Trophoblast cell (in vitro differentiated cells and primary cell): Measurements from ENCODE around the gene FSD2. TPM values are rescaled to one million over a fixed set of nuclear protein-coding genes. Genes with fewer than 3 reads are reported as not detected.

ENCODE experiments used
- DNase-seq, 2 donors: peaks; one replicate each; pipeline ENCODE4 v3.0.0-alpha.2; 2016
- H2AFZ ChIP-seq: 2 replicates; pipeline ENCODE4 v1.6.1; 2013; ENCODE audit warnings: low read length, moderate library complexity, mild to moderate bottlenecking; ENCODE audit not compliant: insufficient read depth, poor library complexity
- H2AK5ac ChIP-seq: 2 replicates; pipeline ENCODE4 v1.6.1; 2013; ENCODE audit warnings: mild to moderate bottlenecking, low read length
- H2BK120ac ChIP-seq: 2 replicates; pipeline ENCODE4 v1.6.1; 2013; ENCODE audit warnings: low read length, mild to moderate bottlenecking, moderate library complexity; ENCODE audit not compliant: insufficient read depth, poor library complexity
- H2BK12ac ChIP-seq: 2 replicates; pipeline ENCODE4 v1.6.1; 2013; ENCODE audit warnings: mild to moderate bottlenecking, low read length, moderate library complexity
- H2BK5ac ChIP-seq: 2 replicates; pipeline ENCODE4 v1.6.1; 2013; ENCODE audit warnings: low read length, low read depth, moderate library complexity, mild to moderate bottlenecking; ENCODE audit not compliant: poor library complexity
- H3K14ac ChIP-seq: 2 replicates; pipeline ENCODE4 v1.6.1; 2013; ENCODE audit warnings: mild to moderate bottlenecking, low read length
- H3K18ac ChIP-seq: 2 replicates; pipeline ENCODE4 v1.6.1; 2013; ENCODE audit warnings: mild to moderate bottlenecking, low read length
- H3K23ac ChIP-seq: 2 replicates; pipeline ENCODE4 v1.6.1; 2013; ENCODE audit warnings: low read length
- H3K27ac ChIP-seq: 2 replicates; pipeline ENCODE4 v1.5.1; 2013; ENCODE audit warnings: low read depth, mild to moderate bottlenecking, inconsistent platforms, low read length, moderate library complexity
- H3K27me3 ChIP-seq: 2 replicates; pipeline ENCODE4 v1.6.1; 2013; ENCODE audit warnings: inconsistent platforms, mild to moderate bottlenecking, low read length, moderate library complexity; ENCODE audit not compliant: insufficient read depth
- H3K36me3 ChIP-seq, 2 experiments: 1 replicate in 1 of 2; 2 replicates in 1 of 2; pipeline ENCODE4 v1.6.1; 2013; ENCODE audit warnings: low read length in 2 of 2, mild to moderate bottlenecking in 2 of 2, moderate library complexity in 1 of 2; ENCODE audit not compliant: insufficient read depth in 2 of 2, control insufficient read depth in 1 of 2
- H3K4ac ChIP-seq: 2 replicates; pipeline ENCODE4 v1.6.1; 2013; ENCODE audit warnings: low read depth, mild to moderate bottlenecking, low read length, moderate library complexity
- H3K4me1 ChIP-seq, 2 experiments: 1 replicate in 1 of 2; 2 replicates in 1 of 2; pipeline ENCODE4 v1.6.1; 2013; ENCODE audit warnings: low read length in 2 of 2, mild to moderate bottlenecking in 2 of 2, moderate library complexity in 1 of 2; ENCODE audit not compliant: insufficient read depth in 2 of 2, control insufficient read depth in 1 of 2
- H3K4me2 ChIP-seq: 2 replicates; pipeline ENCODE4 v1.6.1; 2013; ENCODE audit warnings: inconsistent platforms, mild to moderate bottlenecking, low read length, moderate library complexity
- H3K4me3 ChIP-seq: 2 replicates; pipeline ENCODE4 v1.5.1; 2013; ENCODE audit warnings: mild to moderate bottlenecking, low read depth, low read length, inconsistent platforms
- H3K79me1 ChIP-seq: one replicate; pipeline ENCODE4 v1.6.1; 2013; ENCODE audit warnings: low read length
- H3K79me2 ChIP-seq: 2 replicates; pipeline ENCODE4 v1.6.1; 2013; ENCODE audit warnings: low read length, mild to moderate bottlenecking; ENCODE audit not compliant: control insufficient read depth, insufficient read depth, poor library complexity
- H3K9ac ChIP-seq: 2 replicates; pipeline ENCODE4 v1.6.1; 2013; ENCODE audit warnings: mild to moderate bottlenecking, low read length
- H3K9me3 ChIP-seq: 2 replicates; pipeline ENCODE4 v1.6.1; 2013; ENCODE audit warnings: low read depth, mild to moderate bottlenecking, control low read depth, inconsistent platforms, low read length; ENCODE audit not compliant: insufficient read depth
- H4K12ac ChIP-seq: 2 replicates; pipeline ENCODE4 v1.6.1; 2013; ENCODE audit warnings: low read depth, mild to moderate bottlenecking, low read length, moderate library complexity
- H4K8ac ChIP-seq: 2 replicates; pipeline ENCODE4 v1.6.1; 2013; ENCODE audit warnings: low read depth, mild to moderate bottlenecking, low read length, moderate library complexity
- H4K91ac ChIP-seq: one replicate; pipeline ENCODE4 v1.6.1; 2013; ENCODE audit warnings: low read depth, mild to moderate bottlenecking, low read length, moderate library complexity
- WGBS: extraction: QIAGEN DNeasy Blood & Tissue Kit; methylation state at CpG from one replicate; pipeline ENCODE4 v1.1.7; 2013; ENCODE audit warnings: missing lambda C conversion rate; ENCODE audit not compliant: insufficient read length, insufficient coverage; ENCODE audit errors: extremely low coverage; 5-methylcytosine and 5-hydroxymethylcytosine counted together
- polyA plus RNA-seq: library from polyadenylated mRNA; stranded (reverse); fragments of 200-250 nt; gene quantifications from 2 replicates; pipeline ENCODE4 v1.2.3, GENCODE V29; 2013

FSD2 gene, protein sequence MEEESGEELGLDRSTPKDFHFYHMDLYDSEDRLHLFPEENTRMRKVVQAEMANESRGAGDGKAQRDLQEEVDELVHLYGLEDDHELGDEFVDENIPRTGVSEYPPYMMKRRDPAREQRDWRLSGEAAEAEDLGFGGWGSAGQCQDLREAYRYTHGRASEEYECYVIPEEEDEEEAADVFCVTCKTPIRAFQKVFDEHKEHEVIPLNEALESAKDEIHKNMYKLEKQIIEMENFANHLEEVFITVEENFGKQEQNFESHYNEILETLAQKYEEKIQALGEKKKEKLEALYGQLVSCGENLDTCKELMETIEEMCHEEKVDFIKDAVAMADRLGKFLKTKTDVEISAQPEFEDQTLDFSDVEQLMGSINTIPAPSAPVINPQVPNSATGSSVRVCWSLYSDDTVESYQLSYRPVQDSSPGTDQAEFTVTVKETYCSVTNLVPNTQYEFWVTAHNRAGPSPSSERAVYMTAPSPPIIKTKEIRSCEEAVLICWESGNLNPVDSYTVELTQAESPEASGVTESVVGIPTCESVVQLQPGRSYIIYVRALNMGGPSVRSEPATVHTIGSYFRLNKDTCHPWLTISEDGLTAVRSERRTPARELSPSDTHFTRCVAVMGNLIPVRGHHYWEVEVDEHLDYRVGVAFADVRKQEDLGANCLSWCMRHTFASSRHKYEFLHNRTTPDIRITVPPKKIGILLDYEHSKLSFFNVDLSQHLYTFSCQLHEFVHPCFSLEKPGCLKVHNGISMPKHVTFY
- polyA plus RNA-seq = not detected in 2 replicates

DNA sequence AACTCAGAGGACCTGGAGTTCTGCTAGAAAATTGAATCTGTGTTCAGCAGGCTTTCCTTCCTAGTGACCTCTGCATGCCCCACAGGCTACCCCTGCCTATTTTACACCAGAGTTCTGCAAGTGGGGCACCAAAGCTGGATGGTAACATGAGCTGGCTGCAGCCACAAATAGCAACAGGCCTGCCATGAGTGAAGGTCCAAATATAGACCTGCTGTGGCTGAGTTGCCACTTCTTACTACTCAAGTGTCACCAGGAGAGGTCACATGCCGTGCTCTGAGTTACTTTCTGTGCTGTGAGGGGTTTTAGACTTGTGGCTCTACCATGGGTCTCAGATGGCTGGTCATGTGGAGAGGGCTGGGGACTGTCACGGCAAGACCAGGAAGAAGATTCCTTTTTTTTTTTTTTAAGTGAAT, at the start of gene FSD2:
TSS of gene FSD2 (minus strand) at position 76 of the 413 bp plus-strand sequence. CDS start 18,679 bp downstream, outside the sequence.
- H2BK120ac ChIP-seq = no peak within 1 kb of the TSS
- H3K79me1 ChIP-seq = peaks cover 9% of the 10 kb centered on the region
- no peak within 1 kb of the TSS for H3K14ac ChIP-seq
- no peak within 1 kb of the TSS for H4K12ac ChIP-seq
- no peak within 1 kb of the TSS for H4K8ac ChIP-seq
- H3K4ac ChIP-seq = no peak within 1 kb of the TSS
- no peak within 1 kb of the TSS for H2AFZ ChIP-seq
- H3K9me3 ChIP-seq = no peaks in the 10 kb centered on the region
- no peaks in the 10 kb centered on the region for H3K36me3 ChIP-seq
- H3K9ac ChIP-seq = no peak within 1 kb of the TSS
- no peak within 1 kb of the TSS for H2BK5ac ChIP-seq
- no peak within 1 kb of the TSS for H2AK5ac ChIP-seq
- no peaks in the 10 kb centered on the region for H3K27me3 ChIP-seq
- H3K4me1 ChIP-seq = no peaks in the 10 kb centered on the region
- no peak for DNase-seq
- peaks cover 4% of the 10 kb centered on the region for H3K79me2 ChIP-seq
- H3K27ac ChIP-seq = no peak within 1 kb of the TSS
- H2BK12ac ChIP-seq = no peak within 1 kb of the TSS
- H3K18ac ChIP-seq = no peak within 1 kb of the TSS
- H3K23ac ChIP-seq = no peak within 1 kb of the TSS
- H4K91ac ChIP-seq = no peak within 1 kb of the TSS
- no peak within 1 kb of the TSS for H3K4me3 ChIP-seq
- no CpG with 5 or more reads among the region's 2 CpGs for WGBS
- no peak within 1 kb of the TSS for H3K4me2 ChIP-seq

DNA sequence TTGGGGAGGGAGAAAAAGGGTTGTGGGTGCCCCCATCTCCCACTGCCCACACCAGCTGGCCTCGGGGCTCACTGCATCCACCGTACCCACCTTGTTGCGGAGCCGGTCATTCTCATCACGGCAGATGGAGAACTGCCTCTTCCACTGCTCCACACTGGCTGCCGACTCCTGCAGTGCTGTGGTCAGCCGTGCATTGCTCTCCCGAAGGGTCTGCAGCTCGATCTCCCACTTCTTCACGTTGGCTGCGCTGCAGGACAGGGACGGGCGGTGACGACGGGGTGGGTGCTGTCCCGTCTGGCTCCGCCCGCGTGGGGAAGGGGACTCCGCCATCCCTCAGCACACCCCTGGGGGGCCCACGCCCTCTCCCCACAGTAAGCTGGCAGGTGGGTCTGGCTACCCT, 48.7 kb upstream of the FSD2 start:
- H3K4me3 ChIP-seq = no peak overlapping the region
- H3K79me2 ChIP-seq = no peaks in the 10 kb centered on the region
- peaks cover 2% of the 10 kb centered on the region for H3K9me3 ChIP-seq

DNA sequence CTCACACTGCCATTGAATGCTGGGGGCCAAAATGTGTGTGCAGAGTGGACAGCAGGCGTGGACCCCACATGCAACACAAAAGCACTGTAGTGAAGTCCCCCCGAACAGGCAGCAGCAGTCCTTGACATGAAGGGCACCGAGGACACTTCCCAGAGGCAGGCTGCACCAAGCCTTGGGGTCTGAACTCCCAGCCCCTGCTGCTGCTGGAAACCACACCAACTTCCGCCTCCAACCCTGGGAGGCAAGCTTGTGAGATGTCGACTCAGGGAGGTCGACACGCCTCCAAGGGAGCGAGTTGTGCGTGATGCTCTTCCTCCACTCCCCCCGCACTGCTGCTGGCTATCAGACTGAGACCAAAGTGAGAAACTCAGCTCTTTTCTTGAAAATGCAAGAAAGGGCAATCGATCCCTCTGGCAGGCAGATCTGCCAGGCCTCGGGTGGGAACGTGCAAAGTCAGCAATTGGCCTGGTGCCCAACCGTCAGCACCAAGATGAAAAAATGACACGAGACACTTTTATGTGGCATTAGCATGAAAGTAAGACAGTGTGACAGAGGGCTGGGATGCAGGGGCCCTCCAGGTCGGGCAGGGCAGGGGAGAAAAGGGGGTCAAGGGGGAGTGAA, 47.2 kb upstream of the FSD2 start:
- Histone ChIP-seq H3K4ac (no peak overlapping the region), H2AFZ (no peak overlapping the region), H3K9ac (no peak overlapping the region), H3K27me3 (no peaks in the 10 kb centered on the region), H2BK12ac (no peak overlapping the region), H3K4me2 (no peak overlapping the region), H3K23ac (no peak overlapping the region), H3K18ac (no peak overlapping the region), H3K14ac (no peak overlapping the region), H3K79me2 (no peaks in the 10 kb centered on the region), H3K9me3 (peaks cover 2% of the 10 kb centered on the region), H3K4me1 (peaks cover 10 to 15% of the 10 kb centered on the region in 2 experiments), H4K8ac (no peak overlapping the region), H4K12ac (no peak overlapping the region), H2AK5ac (no peak overlapping the region), H3K36me3 (no peaks in the 10 kb centered on the region), H3K27ac (no peak overlapping the region), H2BK5ac (no peak overlapping the region), H2BK120ac (no peak overlapping the region), H3K4me3 (no peak overlapping the region), H3K79me1 (no peaks in the 10 kb centered on the region), H4K91ac (no peak overlapping the region)
- no CpG with 5 or more reads among the region's 16 CpGs for WGBS
- DNase-seq = no peak

More for the DNA sequence above, 48.7 kb upstream of the FSD2 start:
- H4K91ac ChIP-seq = no peak overlapping the region
- whole genome bisulfite sequencing = no CpG with 5 or more reads among the region's 21 CpGs
- no peaks in the 10 kb centered on the region for H3K27me3 ChIP-seq
- no peak overlapping the region for H2BK5ac ChIP-seq
- H2BK120ac ChIP-seq = no peak overlapping the region
- H3K23ac ChIP-seq = no peak overlapping the region
- peaks cover 10 to 13% of the 10 kb centered on the region in 2 experiments for H3K4me1 ChIP-seq
- no peak overlapping the region for H3K27ac ChIP-seq
- no peak overlapping the region for H4K8ac ChIP-seq
- H2AK5ac ChIP-seq = no peak overlapping the region
- no peak overlapping the region for H3K9ac ChIP-seq
- H2AFZ ChIP-seq = no peak overlapping the region
- no peak overlapping the region for H2BK12ac ChIP-seq
- no peak overlapping the region for H3K14ac ChIP-seq
- no peaks in the 10 kb centered on the region for H3K36me3 ChIP-seq
- H3K4ac ChIP-seq = no peak overlapping the region
- DNase-seq = no peak
- H3K79me1 ChIP-seq = no peaks in the 10 kb centered on the region
- H3K18ac ChIP-seq = no peak overlapping the region
- H4K12ac ChIP-seq = no peak overlapping the region
- no peak overlapping the region for H3K4me2 ChIP-seq

DNA sequence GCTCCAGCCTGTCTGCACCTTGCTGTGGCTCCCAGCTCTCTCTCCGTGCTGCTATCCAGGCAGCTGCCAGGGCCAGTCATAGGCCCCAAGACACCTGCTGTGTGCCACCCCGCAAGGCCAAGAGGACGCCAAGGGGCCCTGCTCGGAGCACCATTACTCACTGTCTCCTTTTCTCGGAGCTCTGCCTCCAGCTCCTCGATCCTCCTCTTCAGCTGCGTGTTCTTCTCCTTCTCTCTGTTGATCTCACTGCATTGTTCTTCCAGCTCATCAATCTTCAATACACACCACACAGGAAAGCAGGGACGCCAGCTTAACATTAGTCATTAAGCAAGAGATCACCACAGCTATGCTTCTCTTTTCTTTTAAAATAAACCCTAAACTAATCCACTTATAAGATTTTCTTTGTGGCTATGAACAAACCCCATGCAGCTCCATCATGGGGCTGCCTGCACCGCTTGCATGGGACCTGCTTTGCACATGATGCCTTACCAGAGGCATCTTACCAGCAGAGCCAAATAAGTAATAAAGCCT, 46.2 kb upstream of the FSD2 start:
- no peaks in the 10 kb centered on the region for H3K36me3 ChIP-seq
- H3K4ac ChIP-seq = no peak overlapping the region
- no peaks in the 10 kb centered on the region for H3K79me2 ChIP-seq
- WGBS = no CpG with 5 or more reads among the region's 9 CpGs
- H2BK5ac ChIP-seq = no peak overlapping the region
- H3K23ac ChIP-seq = no peak overlapping the region
- no peak overlapping the region for H2AK5ac ChIP-seq
- peaks cover 10 to 15% of the 10 kb centered on the region in 2 experiments for H3K4me1 ChIP-seq
- H2AFZ ChIP-seq = no peak overlapping the region
- DNase-seq = no peak
- no peak overlapping the region for H2BK120ac ChIP-seq
- H3K4me2 ChIP-seq = no peak overlapping the region
- no peaks in the 10 kb centered on the region for H3K79me1 ChIP-seq
- H4K91ac ChIP-seq = no peak overlapping the region
- H3K9ac ChIP-seq = no peak overlapping the region
- no peak overlapping the region for H4K12ac ChIP-seq
- no peak overlapping the region for H3K27ac ChIP-seq
- peaks cover 2% of the 10 kb centered on the region for H3K9me3 ChIP-seq
- H3K27me3 ChIP-seq = no peaks in the 10 kb centered on the region
- no peak overlapping the region for H3K4me3 ChIP-seq
- no peak overlapping the region for H2BK12ac ChIP-seq
- H3K18ac ChIP-seq = no peak overlapping the region
- no peak overlapping the region for H3K14ac ChIP-seq
- no peak overlapping the region for H4K8ac ChIP-seq
